Glutamatergic neuron (in vitro differentiated cells): ENCODE data around the gene ZNF518A. TPM values are rescaled to one million over a fixed set of nuclear protein-coding genes. Genes with fewer than 3 reads are reported as not detected.
A peak's percentile ranks its signal among the peaks of the same experiment; 100 is the strongest.

Experiments
- DNase-seq: peaks from one replicate; pipeline ENCODE4 v3.0.0; 2022
- H3K27ac Mint-ChIP-seq: one replicate; pipeline ENCODE4 v1.8.0; 2020; ENCODE audit warnings: mild to moderate bottlenecking, mixed read lengths, inconsistent platforms; ENCODE audit not compliant: unreplicated experiment
- H3K27me3 Mint-ChIP-seq: one replicate; pipeline ENCODE4 v1.8.0; 2020; ENCODE audit warnings: mild to moderate bottlenecking, moderate library complexity, mixed read lengths, inconsistent platforms; ENCODE audit not compliant: unreplicated experiment
- H3K36me3 Mint-ChIP-seq: one replicate; pipeline ENCODE4 v1.8.0; 2020; ENCODE audit warnings: mild to moderate bottlenecking, mixed read lengths, inconsistent platforms; ENCODE audit not compliant: unreplicated experiment
- H3K4me1 Mint-ChIP-seq: one replicate; pipeline ENCODE4 v1.8.0; 2020; ENCODE audit warnings: mild to moderate bottlenecking, low read depth, mixed read lengths, inconsistent platforms; ENCODE audit not compliant: unreplicated experiment
- H3K4me3 Mint-ChIP-seq: one replicate; pipeline ENCODE4 v1.8.0; 2020; ENCODE audit warnings: mild to moderate bottlenecking, mixed read lengths, inconsistent platforms; ENCODE audit not compliant: unreplicated experiment
- H3K9me3 Mint-ChIP-seq: one replicate; pipeline ENCODE4 v1.8.0; 2020; ENCODE audit warnings: mild to moderate bottlenecking, moderate library complexity, mixed read lengths, inconsistent platforms; ENCODE audit not compliant: unreplicated experiment
- total RNA-seq: library from RNA; stranded (reverse); fragmentation: NEBNext Ultra II Directional; extraction: Animal tissue kit (Norgen Biotek cat#: 25700); gene quantifications from one replicate; pipeline ENCODE4 v1.2.1, GENCODE V29; 2021; ENCODE audit not compliant: unreplicated experiment
- TF ChIP-seq, protein P1 (sequence below): fragments of 200-600 bp; sonication (generic); IDR thresholded peaks from one replicate; pipeline ENCODE4 v1.5.0; 2021; ENCODE audit not compliant: partially characterized antibody, unreplicated experiment

Gene ZNF518A
- total RNA-seq, 1 donor from 2014 or later: 39.0 TPM

- peak overlapping the region; percentile 88 for H3K4me3 Mint-ChIP-seq
- peaks cover 2% of the 10 kb centered on the region for H3K27me3 Mint-ChIP-seq
- H3K4me1 Mint-ChIP-seq: no peaks in the 10 kb centered on the region
- H3K9me3 Mint-ChIP-seq: no peaks in the 10 kb centered on the region
- peak; percentile 77 for DNase-seq
- peak overlapping the region; percentile 80 for H3K27ac Mint-ChIP-seq
- TF ChIP-seq, protein P1, sequence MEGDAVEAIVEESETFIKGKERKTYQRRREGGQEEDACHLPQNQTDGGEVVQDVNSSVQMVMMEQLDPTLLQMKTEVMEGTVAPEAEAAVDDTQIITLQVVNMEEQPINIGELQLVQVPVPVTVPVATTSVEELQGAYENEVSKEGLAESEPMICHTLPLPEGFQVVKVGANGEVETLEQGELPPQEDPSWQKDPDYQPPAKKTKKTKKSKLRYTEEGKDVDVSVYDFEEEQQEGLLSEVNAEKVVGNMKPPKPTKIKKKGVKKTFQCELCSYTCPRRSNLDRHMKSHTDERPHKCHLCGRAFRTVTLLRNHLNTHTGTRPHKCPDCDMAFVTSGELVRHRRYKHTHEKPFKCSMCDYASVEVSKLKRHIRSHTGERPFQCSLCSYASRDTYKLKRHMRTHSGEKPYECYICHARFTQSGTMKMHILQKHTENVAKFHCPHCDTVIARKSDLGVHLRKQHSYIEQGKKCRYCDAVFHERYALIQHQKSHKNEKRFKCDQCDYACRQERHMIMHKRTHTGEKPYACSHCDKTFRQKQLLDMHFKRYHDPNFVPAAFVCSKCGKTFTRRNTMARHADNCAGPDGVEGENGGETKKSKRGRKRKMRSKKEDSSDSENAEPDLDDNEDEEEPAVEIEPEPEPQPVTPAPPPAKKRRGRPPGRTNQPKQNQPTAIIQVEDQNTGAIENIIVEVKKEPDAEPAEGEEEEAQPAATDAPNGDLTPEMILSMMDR: no peak
- no peaks in the 10 kb centered on the region for H3K36me3 Mint-ChIP-seq
Measured at GRCh38 chr10:96089670-96090462, 40.2 kb upstream of the ZNF518A start.

DNA sequence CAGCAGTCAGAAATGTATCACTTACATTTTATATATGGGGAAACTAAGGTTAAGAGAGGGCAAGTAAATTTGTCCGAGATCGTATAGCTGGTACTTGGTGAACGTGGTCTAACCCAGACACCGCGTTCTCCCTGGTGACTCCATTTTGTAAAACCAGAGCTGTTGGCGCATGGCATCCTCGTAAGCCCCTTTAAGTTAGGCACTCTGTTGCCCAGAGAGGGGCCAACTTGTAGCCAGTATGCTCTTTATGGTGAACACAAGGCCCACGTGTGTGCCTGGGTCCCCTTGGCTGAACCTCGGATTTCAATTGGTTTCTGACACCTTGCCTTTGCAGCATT, 39.7 kb upstream of the ZNF518A start:
- Mint-ChIP-seq H3K4me1 (no peaks in the 10 kb centered on the region), H3K27ac (peak overlapping the region; percentile 80), H3K9me3 (no peaks in the 10 kb centered on the region), H3K27me3 (peaks cover 2% of the 10 kb centered on the region), H3K4me3 (peak overlapping the region; percentile 88), H3K36me3 (no peaks in the 10 kb centered on the region)
- no peak for DNase-seq
- TF ChIP-seq, protein P1: no peak

GRCh38 chr10:96092999-96093767, 36.9 kb upstream of the ZNF518A start:
- Mint-ChIP-seq H3K27me3 (peaks cover 2% of the 10 kb centered on the region), H3K4me1 (no peaks in the 10 kb centered on the region), H3K36me3 (no peaks in the 10 kb centered on the region), H3K4me3 (no peak overlapping the region), H3K27ac (no peak overlapping the region), H3K9me3 (no peaks in the 10 kb centered on the region)
- TF ChIP-seq, protein P1: no peak
- DNase-seq: no peak

GRCh38 chr10:96093948-96094347, 36.1 kb upstream of the ZNF518A start:
- H3K9me3 Mint-ChIP-seq: no peaks in the 10 kb centered on the region
- TF ChIP-seq, protein P1: no peak
- H3K27ac Mint-ChIP-seq: no peak overlapping the region
- no peak for DNase-seq
- H3K4me3 Mint-ChIP-seq: no peak overlapping the region
- no peaks in the 10 kb centered on the region for H3K36me3 Mint-ChIP-seq
- H3K27me3 Mint-ChIP-seq: peaks cover 2% of the 10 kb centered on the region
- no peaks in the 10 kb centered on the region for H3K4me1 Mint-ChIP-seq

DNA sequence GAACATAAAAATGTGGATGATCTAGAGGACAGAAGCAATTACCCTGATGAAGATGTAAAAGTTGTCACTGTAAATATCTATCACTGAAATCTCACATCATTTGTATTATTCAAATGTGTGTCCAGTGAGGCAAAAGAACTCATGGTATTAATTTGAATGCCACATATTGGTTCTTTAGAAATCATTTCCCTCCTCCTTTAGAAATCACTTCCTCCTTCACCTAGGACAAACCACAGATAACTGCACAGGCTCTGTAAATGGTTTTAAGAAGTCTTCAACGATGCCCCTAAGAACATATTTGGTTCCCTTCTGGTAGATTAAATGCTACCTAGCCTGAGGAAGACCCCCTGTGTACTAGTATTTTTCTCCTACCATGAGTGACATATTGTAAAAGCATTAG, 33.1 kb upstream of the ZNF518A start:
- H3K4me1 Mint-ChIP-seq: no peaks in the 10 kb centered on the region
- H3K36me3 Mint-ChIP-seq: no peaks in the 10 kb centered on the region
- DNase-seq: no peak
- peaks cover 2% of the 10 kb centered on the region for H3K27me3 Mint-ChIP-seq
- TF ChIP-seq, protein P1: no peak
- no peak overlapping the region for H3K27ac Mint-ChIP-seq
- H3K9me3 Mint-ChIP-seq: no peaks in the 10 kb centered on the region
- no peak overlapping the region for H3K4me3 Mint-ChIP-seq
